ENCODE measurements around the gene ASB8. TPM values are rescaled to one million over a fixed set of nuclear protein-coding genes. Genes with fewer than 3 reads are reported as not detected.
"Not testable (repeated sequence)": the region's sequence is repeated elsewhere in the genome, so short reads cannot be mapped to it uniquely, and the experiment has no call there.

The ASB8 gene
- total RNA-seq, 3 donors from 2014 or later (not counting 1 experiment from before 2014, with no cell fraction given): 62.9 to 73.8 (median 71.3) TPM

DNA sequence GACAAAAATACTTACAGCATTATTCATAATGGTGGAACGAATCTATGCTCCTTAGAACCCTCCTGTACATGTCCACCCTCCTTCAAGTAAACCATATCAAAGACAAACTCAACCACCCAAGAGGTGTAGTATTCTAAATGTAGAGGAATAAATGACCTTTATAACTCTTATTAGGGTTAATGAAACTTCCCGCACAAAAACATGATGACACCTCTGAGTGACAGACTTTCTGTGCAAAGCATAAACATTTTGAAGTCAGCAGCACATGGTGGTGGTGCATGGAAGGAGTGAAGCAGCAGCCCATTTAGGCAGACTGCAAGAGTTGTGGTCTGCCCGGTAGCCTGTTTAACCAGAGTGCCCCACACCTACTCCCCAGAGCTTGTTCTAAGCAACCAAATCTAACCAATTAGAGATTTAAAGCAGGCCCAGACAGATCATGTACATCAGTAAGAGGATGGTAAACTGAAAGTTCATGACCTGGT lies 615 bp upstream of the ASB8 start:
- Mint-ChIP-seq H3K9me3 (no peaks in the 10 kb centered on the region), H3K27me3 (ENCODE audit: low read depth in 2 of 2) (peaks cover 0 to under 1% of the 10 kb centered on the region in 2 donors), H3K36me3 (peaks cover 8% of the 10 kb centered on the region), H3K27ac (peak overlapping the region; percentile 95 to 98), H3K4me1 (peaks cover 30 to 35% of the 10 kb centered on the region in 2 donors), H3K4me3 (peak overlapping the region; percentile 96)
- no peaks in the 10 kb centered on the region for H3K9me3 ChIP-seq (ENCODE audit: control insufficient read depth, insufficient read depth, low read length)
- peaks cover 6% of the 10 kb centered on the region for H3K36me3 ChIP-seq (ENCODE audit: control insufficient read depth, insufficient read depth, low read length)
- peak overlapping the region; percentile 94 for H3K4me3 ChIP-seq (ENCODE audit: low read length)
- TF ChIP-seq, protein P1, sequence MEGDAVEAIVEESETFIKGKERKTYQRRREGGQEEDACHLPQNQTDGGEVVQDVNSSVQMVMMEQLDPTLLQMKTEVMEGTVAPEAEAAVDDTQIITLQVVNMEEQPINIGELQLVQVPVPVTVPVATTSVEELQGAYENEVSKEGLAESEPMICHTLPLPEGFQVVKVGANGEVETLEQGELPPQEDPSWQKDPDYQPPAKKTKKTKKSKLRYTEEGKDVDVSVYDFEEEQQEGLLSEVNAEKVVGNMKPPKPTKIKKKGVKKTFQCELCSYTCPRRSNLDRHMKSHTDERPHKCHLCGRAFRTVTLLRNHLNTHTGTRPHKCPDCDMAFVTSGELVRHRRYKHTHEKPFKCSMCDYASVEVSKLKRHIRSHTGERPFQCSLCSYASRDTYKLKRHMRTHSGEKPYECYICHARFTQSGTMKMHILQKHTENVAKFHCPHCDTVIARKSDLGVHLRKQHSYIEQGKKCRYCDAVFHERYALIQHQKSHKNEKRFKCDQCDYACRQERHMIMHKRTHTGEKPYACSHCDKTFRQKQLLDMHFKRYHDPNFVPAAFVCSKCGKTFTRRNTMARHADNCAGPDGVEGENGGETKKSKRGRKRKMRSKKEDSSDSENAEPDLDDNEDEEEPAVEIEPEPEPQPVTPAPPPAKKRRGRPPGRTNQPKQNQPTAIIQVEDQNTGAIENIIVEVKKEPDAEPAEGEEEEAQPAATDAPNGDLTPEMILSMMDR (IDR thresholded peaks at IDR 0.05): no peak
- peak in 1 of 3 donors; percentile 0 for ATAC-seq
- no peaks in the 10 kb centered on the region for H3K27me3 ChIP-seq (ENCODE audit: control insufficient read depth, insufficient read depth, low read length)
- peaks cover 15% of the 10 kb centered on the region for H3K4me1 ChIP-seq (ENCODE audit: control insufficient read depth, insufficient read depth, low read length)
- intact Hi-C loops (cut with micrococcal nuclease): loop anchor here (1.0 kb wide), 2 partner anchors 40 to 52 kb away; partner anchors contain the start of gene SENP1
- peak in 1 of 2 donors; percentile 38 for DNase-seq
- peak overlapping the region; percentile 75 for H3K27ac ChIP-seq (ENCODE audit: low read length)
- WGBS (ENCODE audit: insufficient coverage): 69% methylated on average over 2 of the region's 3 CpGs

DNA sequence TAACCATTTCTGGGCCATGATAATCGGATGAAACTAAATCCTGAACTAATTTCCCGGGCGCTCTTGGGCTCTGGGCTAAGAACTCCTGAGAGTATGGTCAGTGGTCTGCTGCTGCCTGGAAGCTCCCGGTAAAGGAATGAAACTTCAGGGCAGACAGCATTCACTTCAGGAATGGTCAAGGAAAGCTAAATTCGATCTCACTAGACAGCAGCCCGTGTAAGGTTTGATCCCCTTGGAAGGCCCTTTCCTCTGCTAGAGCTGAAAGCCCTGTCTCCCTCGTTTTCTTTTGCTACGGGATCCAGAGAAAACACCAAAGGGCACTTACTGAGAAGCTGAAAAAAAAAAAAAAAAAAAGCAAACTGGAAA lies 680 bp downstream of the ASB8 start:
- 37% methylated on average over 8 of the region's 8 CpGs for WGBS (ENCODE audit: insufficient coverage)
- Histone ChIP-seq H3K4me1 (ENCODE audit: control insufficient read depth, insufficient read depth, low read length) (peaks cover 15% of the 10 kb centered on the region), H3K27ac (ENCODE audit: low read length) (peak overlapping the region; percentile 75), H3K36me3 (ENCODE audit: control insufficient read depth, insufficient read depth, low read length) (peaks cover 12% of the 10 kb centered on the region), H3K9me3 (ENCODE audit: control insufficient read depth, insufficient read depth, low read length) (no peaks in the 10 kb centered on the region), H3K4me3 (ENCODE audit: low read length) (peak overlapping the region; percentile 94), H3K27me3 (ENCODE audit: control insufficient read depth, insufficient read depth, low read length) (no peaks in the 10 kb centered on the region)
- H3K27me3 Mint-ChIP-seq (ENCODE audit: low read depth in 2 of 2): no peaks in the 10 kb centered on the region
- intact Hi-C loops (cut with micrococcal nuclease): loop anchor here (1.0 kb wide), 2 partner anchors 42 to 50 kb away; partner anchors contain the start of gene SENP1
- H3K4me3 Mint-ChIP-seq: peak overlapping the region; percentile 96
- H3K9me3 Mint-ChIP-seq: no peaks in the 10 kb centered on the region
- peak overlapping the region; percentile 95 to 98 for H3K27ac Mint-ChIP-seq
- TF ChIP-seq, protein P1 (IDR thresholded peaks at IDR 0.05): no peak
- no peak for DNase-seq
- no peak for ATAC-seq
- H3K4me1 Mint-ChIP-seq: peaks cover 31 to 36% of the 10 kb centered on the region in 2 donors
- peaks cover 9% of the 10 kb centered on the region for H3K36me3 Mint-ChIP-seq

DNA sequence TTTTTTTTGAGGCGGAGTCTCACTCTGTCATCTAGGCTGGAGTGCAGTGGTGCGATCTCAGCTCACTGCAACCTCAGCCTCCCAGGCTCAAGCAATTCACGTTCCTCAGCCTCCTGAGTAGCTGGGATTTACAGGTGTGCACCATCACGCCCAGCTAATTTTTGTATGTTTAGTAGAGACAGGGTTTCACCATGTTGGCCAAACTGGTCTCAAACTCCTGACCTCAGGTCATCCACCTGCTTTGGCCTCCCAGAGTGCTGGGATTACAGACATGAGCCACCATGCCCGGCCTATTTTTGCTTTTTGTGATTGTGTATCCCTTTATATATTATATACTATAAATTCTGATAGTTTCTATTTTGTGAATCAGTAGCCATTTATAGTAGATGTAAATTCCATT lies 1.5 kb downstream of the ASB8 start:
- peak overlapping the region; percentile 95 to 98 for H3K27ac Mint-ChIP-seq
- H3K4me3 Mint-ChIP-seq: peak overlapping the region; percentile 96
- DNase-seq; H3K27me3 Mint-ChIP-seq (ENCODE audit: low read depth in 2 of 2); intact Hi-C loops (cut with micrococcal nuclease); ATAC-seq; H3K9me3 ChIP-seq (ENCODE audit: control insufficient read depth, insufficient read depth, low read length); H3K27me3 ChIP-seq (ENCODE audit: control insufficient read depth, insufficient read depth, low read length); H3K4me3 ChIP-seq (ENCODE audit: low read length); H3K9me3 Mint-ChIP-seq; H3K27ac ChIP-seq (ENCODE audit: low read length): not testable (repeated sequence)
- H3K4me1 Mint-ChIP-seq: peaks cover 31 to 36% of the 10 kb centered on the region in 2 donors
- peaks cover 11% of the 10 kb centered on the region for H3K36me3 Mint-ChIP-seq
- WGBS (ENCODE audit: insufficient coverage): 98% methylated on average over 4 of the region's 5 CpGs
- peaks cover 20% of the 10 kb centered on the region for H3K36me3 ChIP-seq (ENCODE audit: control insufficient read depth, insufficient read depth, low read length)
- H3K4me1 ChIP-seq (ENCODE audit: control insufficient read depth, insufficient read depth, low read length): peaks cover 15% of the 10 kb centered on the region

DNA sequence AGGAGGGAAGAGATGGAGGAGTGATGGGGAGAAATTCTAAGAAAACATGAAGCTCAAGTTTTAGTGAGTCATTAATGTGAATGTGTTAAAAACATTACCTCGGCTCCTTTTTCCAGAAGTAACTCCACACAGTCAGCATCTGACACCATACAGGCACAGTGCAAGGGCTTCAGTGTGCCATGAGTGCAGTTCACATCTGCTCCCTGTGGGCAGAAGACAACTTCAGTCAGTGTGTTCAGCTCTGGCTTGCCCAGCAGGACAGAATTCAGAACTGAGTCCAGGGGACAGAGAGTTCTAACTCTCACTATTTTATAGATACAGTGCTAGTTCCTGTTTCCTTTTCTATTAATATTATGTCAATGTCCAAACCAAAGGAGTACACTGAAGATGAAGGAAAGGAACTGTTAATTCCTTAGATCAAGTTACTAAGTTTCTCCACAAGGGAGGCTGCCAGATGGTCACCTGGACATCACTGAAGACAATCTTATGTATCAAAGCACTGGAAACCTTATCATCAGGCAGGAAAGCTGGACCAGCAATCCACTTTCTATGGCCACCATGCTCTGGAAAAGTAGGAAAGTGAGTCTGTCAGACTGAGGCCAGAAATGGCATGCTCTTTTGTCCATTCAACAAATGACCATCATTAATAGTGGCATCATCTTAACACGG lies 6.1 kb downstream of the ASB8 start:
- Mint-ChIP-seq H3K4me3 (no peak overlapping the region), H3K27ac (peak overlapping the region in 1 of 2 donors; percentile 69), H3K4me1 (peaks cover 20 to 25% of the 10 kb centered on the region in 2 donors), H3K9me3 (no peaks in the 10 kb centered on the region), H3K36me3 (peaks cover 34% of the 10 kb centered on the region), H3K27me3 (ENCODE audit: low read depth in 2 of 2) (no peaks in the 10 kb centered on the region)
- Histone ChIP-seq H3K4me3 (ENCODE audit: low read length) (no peak overlapping the region), H3K4me1 (ENCODE audit: control insufficient read depth, insufficient read depth, low read length) (peaks cover under 1% of the 10 kb centered on the region), H3K36me3 (ENCODE audit: control insufficient read depth, insufficient read depth, low read length) (peaks cover 59% of the 10 kb centered on the region), H3K27ac (ENCODE audit: low read length) (no peak overlapping the region), H3K27me3 (ENCODE audit: control insufficient read depth, insufficient read depth, low read length) (no peaks in the 10 kb centered on the region), H3K9me3 (ENCODE audit: control insufficient read depth, insufficient read depth, low read length) (no peaks in the 10 kb centered on the region)
- TF ChIP-seq, protein P1 (IDR thresholded peaks at IDR 0.05): no peak
- DNase-seq (no peak), ATAC-seq (no peak)
- WGBS (ENCODE audit: insufficient coverage): 95% methylated on average over 2 of the region's 2 CpGs
- intact Hi-C loops (cut with micrococcal nuclease): no loop called here

Measured in natural killer cell (primary cell).